HUDEP-2 (cell line): ENCODE data around the gene CD226.
"Not testable (repeated sequence)": the region's sequence is repeated elsewhere in the genome, so short reads cannot be mapped to it uniquely, and the experiment has no call there.

Source experiments
- DNase-seq, 76 experiments: peaks; one replicate each; lab custom pipeline; 2025; ENCODE audit not compliant: unreplicated experiment in 76 of 76; lab: John Stamatoyannopoulos, UW

CD226 gene

DNA sequence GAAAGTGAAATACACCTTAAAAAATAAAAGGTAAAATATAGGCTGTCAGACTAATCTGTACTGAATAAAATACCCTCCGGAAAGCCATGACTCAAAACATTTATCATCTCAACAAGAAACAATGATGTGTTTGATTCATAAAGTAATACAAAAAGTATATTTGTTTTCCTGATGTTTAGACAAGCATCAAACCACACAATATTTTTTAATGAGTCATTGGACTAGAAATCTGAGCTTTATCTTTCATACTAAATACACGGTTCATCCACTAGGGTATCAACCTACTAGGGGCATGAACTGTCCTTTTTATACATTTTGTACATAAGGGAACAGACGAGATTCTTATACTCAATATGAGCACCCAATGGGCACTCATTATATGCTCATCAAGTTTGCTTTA, 31.3 kb downstream of the CD226 start:
- no peak for DNase-seq

DNA sequence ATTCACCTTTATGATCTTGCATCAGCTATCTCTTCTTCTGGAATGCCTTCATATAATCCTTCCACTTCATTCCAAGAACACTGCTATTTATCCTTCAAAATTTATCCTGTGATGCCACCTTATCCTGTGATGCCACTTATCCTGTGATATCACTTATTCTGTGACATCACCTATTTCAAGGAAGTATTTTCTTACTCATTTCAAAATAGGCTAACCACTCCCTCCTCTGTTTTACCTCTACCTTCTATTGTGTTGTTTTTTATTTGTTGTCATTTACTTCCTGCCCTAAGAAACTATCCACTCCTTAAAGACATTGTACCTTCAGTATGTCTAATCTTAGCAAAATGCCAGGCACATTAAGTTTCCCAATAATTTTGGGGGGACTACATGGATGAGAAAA, 38.8 kb downstream of the CD226 start:
- DNase-seq = no peak

DNA sequence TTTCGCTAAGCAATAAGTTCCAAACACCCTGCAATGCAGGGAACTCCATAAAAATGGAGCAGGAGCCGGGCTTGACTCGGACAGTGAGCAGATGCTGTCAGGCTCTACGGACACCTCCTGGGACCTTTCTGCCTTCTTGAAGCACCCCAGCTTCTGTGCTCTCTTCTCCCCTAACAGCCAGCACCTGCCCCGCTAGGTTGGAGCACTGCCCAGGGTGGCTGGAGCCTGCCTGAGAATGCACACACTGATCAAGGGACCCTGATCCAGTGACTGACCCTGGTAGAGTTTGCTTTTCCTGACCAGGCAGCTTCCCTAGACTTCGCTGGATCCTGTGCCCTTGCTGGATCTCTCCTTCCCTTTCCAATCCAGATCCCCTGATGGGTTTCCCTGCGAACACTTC, 40.9 kb downstream of the CD226 start:
- no peak for DNase-seq

DNA sequence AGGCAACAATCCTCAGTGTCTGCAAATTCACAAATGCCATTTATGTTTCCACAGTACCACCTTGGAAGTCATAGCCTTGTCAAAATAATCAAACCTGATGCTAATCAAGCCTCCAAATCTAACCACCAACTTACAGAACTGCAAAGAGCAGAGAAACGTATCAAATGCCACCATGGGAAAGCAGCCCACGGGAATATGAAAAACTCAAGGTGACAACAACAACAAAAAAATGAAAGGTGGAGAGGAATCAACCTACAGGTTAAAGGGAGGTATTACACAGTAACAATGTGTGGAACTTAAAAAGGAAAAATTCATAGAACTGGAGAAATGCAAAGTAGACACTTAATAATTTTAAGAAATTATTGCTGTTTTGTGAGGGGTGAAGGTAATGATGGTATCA, 46.7 kb downstream of the CD226 start:
- DNase-seq = no peak

DNA sequence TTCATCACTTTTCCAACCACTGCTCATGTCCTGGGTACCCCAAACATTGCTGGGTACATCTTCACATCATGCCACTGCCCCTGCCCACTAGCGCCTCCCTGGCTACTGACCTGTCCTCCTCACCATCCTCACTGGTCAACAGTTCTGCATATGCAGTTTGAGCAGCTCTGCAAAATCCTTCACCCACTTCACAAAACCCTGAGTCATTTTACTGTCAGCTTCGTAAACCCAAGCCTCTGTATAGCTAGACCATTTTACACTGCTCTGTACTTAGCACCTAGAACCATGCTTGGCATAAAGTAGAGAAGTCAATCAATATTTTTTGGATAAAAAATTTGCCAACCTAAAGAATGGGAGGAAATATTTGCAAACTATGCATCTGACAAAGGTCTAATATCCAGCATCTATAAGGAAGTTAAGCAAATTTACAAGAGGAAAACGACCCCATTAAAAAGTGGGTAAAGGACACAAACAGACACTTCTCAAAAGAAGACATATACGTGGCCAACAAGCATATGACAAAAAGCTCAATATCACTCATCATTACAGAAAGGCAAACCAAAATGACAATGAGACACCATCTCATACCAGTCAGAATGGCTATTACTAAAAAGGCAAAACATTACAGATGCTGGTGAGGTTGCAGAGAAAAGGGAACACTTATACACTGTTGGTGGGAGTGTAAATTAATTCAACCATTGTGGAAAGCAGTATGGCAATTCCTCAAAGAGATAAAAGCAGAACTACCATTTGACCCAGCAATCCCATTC, 48.3 kb downstream of the CD226 start:
- not testable (repeated sequence) for DNase-seq

DNA sequence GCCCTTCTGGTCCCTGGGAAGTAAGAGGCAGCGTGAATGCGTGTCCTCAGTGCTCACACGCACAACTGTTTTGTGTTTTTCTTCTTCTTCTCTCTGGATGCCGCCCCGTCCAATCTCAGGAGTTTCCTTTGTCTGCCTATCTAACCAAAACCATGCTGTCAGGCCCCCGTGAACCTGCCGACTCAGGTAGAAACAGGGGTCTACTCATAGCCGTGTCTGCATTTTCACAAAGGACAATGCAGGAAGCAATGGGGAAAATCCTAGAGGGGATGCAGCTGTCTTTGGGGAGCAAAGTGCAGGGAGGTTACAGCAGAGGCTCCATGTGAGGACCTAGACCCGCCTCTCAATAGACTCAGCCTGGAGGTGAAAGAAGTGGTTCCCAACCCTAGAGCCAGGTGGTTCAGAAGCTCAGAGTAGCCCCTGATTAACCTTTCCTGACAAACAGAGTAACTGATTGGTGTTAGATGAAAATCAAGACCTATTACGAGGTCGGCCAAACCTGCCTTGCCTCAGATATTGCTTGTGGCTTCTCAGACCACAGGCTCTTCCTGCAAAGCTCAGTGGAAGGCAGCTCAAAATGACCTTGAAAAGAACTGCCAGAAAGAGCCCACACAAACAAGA, 49.3 kb downstream of the CD226 start:
- DNase-seq = no peak

DNA sequence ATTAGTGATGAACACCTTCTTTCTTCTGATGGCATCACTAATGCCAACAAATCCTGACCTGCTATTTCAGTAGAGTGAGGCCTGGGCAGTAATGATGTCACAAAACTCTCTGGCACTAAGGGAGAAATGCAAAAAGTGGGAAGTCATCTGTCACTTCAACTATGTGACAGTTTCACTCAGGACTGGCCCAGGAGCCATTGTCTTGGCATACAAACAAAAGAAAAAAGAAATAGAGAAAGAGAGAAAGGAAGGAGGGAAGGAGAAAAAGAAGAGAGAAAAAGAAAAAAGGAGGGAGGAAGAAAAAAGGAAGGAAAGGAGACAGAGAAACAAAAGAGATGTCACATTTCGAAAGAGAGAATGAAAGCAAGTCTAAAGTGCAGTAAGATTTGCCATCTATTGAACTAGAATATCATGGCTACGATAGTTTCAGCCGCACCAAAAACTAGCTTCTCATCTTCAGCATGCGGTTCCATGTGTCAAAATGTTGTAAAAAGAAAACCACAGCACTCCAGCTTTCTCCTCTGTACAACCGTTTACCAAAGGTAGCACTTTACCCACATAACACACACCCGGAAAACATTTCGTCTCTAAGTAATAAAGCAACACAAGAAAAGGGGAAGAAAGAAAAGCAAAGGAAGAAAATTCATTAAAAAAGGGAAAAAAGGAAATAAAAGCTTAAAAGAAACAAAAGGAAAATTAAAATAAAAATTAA, 50.1 kb downstream of the CD226 start:
- no peak for DNase-seq

DNA sequence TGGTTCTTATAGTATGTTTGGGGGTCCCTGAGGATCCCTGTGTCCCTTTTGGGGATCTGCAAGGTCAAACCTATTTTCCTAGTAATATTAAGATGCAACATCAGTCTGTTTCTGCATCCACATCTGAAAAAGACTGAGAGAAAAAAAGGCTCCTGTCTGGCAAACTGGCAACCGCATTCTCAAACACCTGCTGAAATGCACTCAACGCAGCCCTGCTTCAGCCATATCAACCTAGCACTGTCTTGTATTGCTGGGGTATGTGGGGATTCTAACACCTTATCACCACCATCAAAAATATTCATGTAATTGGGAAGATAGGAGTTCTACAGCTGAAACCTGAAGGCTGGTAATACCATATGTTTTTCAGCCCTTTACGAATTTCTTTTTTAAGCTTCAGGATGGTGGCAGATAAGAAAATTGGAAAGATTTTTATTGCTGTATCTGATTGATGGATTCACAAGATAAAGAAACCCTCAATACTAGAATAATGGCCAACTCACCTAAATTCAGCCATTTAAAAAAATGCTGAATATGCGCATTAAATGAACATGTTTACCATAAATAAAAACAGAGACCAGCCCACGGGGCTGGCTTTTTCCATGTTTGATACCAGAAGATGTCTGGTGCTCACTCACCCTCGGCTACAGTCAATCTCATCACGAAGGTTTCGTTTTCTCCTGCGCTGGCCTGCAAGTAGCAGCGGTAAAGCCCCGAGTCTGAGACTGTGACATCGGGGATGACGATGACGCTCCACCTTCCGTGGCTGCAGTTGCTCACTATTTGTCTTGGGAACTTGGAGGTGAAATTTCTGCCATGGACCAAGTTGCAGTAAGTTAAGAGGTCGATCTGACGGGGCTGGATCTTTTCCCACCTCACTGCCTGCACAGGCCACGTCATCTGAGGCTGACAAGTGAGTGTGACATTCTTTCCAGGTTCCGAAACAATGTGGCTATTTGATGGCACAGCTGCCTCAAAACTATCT, 52.3 kb downstream of the CD226 start:
- DNase-seq = no peak

DNA sequence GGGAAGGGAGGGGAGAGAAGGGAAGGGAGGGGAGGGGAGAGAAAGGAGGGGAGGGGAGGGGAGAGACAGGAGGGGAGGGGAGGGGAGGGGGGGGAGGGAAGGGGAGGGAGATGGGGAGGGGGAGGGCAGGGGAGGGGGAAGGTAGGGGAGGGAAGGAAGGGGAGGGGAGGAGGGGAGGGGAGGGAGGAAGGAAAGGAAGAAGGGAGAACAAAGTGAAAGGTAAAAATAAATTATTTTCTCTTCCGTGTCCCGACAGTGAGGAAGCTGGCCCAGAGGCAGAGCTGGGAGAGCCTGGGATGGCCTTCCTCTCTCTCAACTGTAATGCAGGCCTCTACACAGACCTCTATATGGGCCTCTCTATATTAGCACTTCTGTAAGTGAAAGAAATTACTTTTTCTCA, 53.2 kb downstream of the CD226 start:
- no peak for DNase-seq

DNA sequence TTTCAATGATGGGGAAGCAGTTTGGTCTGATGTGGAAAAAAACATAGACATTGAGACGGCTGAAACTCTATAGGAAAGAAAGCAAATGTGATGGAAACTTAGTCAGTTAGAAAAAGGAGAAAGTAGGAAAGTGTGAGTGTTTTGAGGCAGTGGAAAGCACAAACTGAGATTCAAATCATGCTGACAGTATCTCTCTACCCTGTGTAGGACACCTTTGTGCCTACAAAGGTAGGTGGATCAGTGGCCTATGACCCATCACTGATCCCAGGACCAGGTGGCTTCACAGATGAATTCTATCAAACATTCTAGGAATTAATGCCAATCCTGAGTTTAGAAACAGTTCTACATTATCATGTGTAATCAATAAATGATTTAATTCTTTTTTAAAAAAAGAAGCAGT, 57.1 kb downstream of the CD226 start:
- no peak for DNase-seq

DNA sequence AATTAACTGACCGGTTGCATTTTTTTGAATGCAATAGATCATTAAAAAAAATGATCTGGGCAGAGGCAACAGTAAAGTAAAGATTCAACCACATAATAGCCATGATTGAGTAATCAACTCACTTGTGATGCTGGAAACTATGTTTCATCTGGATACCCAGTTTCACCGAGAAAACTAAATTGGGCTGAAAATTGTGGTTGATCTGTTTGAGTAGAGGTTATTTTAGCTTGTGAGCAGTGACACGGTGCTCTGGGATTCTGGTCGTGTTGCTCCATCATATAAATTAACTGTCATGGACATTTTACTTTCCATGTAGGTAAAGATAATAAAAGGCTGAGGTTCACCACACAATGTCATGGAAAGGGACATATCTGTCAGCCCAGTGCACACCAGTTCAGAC, 58.7 kb downstream of the CD226 start:
- DNase-seq = no peak

DNA sequence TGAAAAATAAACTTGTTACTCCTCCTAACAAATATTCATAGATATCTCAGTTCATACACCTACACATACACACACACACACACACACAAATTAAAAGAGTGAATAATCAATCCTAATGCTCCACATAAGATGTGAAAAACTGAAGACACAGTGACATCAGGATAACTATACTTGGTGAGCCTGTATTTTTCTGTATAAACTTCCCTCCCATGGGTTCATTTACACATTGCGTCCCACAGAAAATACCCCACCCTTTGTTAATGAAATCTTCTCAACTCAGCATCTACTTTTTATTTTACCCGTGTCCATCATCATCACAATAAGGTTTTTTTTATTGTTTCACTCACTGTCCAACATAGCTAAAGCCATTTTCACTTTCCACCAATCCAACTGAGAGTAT, 60.4 kb downstream of the CD226 start:
- DNase-seq = no peak

DNA sequence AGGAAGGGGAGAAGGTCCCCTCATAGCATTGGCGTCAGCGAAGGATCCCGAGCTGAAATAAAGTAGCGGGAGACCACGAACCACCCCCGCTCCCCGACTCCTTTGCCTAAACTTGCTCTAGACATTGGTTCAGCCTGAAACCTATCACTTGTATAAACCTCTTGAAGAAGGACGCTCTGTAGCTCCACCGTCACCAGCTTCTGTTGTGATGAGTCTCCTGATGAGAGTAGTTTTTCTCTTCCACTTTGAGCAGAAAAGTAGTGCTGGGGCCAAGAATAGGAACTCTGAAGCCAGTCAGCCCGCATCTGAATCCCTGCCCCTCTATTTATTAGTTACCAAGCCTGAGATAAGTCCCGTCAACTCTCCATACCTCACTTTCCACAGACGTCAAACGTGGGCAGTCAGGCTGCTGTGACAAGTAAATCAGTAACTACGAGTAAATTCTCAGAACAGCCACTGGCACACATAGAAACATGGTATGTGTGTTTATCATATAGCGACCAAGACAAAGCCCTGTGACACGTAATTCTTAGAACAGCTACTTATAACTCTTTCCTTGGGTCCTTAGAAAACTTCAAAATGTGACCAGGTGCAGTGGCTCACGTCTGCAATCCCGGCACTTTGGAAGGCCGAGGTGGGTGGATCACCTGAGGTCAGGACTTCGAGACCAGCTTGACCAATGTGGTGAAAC, 61.7 kb downstream of the CD226 start:
- DNase-seq = no peak

DNA sequence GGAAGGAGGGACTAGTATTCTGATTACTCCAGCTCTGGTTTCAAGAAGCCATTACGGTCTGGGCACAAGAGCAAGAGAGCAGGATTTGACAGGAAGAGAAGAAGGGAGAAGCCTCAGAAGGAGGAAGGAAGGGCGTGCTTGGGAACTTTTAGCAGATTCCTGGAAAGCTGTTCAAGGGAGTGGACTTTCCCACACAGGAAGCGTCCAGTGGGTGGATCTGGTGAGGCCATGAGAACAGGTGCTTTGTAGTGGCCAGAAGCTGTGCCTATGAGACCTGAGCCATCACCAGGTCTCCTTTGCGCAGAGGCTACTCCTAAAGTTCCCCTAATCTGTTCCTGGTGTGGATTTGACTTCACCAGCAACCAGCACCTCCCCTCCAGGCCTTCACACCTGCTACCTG, 62.3 kb downstream of the CD226 start:
- DNase-seq = no peak

DNA sequence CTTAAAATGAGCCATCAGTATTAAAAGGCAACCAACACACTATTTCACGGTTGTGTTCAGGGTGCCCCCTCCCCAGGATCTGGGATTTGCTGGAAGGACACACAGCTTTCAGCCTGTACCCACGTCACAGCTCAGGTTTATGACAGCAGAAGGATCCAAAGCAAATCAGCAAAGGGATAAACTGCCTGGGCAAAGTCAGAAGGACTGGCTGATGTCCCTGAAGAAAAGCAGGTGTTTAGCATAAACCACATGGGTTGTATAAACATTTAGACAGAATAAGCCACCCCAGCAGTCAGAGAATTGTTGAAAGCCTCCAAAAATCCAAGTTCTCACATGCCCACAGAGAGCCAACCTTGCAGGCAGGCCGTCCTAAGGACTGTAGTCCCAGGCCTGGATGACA, 63.9 kb downstream of the CD226 start:
- DNase-seq = no peak

DNA sequence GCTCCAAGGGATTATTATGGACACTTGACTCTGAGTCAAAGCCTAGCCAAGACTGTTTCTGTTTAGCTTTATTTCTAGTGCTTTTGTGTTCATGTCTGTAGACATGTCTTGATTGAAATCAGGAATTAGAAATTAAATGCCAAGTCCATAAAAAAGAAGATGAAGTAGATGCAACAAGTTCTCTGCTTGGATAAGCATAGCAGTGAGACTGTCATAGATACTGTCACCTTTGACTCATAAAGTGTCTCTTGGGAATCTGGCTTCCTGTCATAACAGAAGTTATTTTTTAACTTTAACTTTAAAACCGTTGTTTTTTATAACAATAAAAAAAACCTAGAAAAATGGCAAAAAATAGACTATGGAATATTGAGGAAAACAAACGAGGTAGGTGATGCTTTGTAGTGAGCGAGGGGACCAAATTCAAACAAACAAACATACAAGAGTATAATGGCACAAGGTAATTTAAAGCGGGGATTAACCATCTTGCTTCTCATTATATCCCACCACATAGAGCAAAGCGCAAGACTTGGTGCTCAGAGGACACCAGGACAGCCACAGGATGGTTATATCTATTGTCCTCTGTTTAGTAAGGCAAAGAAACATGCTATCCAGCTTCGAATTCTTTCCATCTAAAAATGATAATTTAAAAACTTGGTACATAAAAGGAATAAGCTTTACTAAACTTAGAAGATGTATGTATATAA, 64.6 kb downstream of the CD226 start:
- no peak for DNase-seq

DNA sequence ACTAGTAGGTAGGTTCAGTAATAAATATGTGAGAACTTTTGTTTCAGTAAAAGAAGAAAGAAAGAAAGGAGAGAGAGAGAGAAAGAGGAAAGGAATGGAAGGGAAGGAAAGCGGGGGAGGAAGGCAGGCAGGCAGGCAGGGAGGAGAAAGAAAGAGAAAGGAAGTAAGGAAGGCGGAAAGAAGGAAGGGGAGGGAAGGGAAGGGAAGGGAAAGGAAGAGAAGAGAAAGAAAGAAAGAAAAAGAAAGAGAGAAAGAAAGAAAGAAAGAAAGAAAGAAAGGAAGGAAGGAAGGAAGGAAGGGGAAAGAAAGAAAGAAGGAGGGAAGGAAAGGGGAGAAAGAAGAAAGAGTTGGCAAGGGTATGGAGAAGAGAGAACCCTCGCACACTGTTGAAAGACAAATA, 67.6 kb downstream of the CD226 start:
- DNase-seq = no peak

DNA sequence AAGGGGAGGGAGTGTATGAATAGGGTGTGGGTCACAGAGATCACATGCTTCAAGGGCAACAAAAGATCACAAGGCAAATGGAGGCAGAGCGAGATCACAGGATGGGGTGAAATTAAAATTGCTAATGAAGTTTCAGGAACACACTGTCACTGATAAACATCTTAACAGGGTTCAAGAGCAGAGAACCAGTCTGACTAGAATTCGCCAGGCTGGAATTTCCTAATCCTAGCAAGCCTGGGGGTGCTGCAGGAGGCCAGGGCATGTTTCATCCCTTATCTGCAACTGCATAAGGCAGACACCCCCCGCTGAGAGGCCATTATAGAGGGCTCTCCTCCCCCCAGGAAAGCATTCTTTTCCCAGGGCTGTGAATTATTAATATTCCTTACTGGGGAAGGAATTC, 68.6 kb downstream of the CD226 start:
- not testable (repeated sequence) for DNase-seq

DNA sequence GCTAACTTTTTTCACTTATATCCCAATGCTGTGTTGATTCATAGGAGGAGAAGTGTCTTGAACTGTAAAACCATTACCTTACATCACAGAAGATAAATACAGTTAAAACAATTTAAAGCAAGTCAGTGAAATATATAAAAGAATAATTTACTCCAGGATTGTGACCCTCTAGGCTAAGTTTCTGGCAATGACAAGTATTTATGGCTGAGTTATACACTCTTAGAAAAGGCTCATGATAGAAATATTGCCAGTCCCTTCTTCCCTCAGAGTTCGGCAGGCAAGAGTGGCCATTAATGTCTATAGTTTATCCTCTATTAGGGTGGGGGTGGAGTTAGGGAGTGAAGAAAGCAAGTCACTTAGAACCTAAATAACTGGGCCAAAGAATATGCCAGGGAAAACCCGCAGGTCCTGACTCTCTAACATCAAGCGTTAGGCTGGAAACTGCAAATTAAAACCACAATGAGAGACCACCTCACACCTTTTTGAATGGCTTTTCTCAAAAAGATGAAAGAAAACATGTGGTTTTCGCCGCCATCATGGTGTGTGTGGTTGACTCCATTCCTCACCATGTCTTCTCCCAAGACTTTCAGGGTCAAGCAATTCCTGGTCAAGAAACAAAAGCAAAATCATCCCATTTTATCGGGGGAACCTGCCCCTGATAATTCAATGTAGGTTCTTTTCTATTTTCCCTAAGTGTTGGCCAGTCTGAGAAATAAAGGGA, 69.3 kb downstream of the CD226 start:
- DNase-seq = no peak
